ENCODE results near the gene ITGB2. TPM values are rescaled to one million over a fixed set of nuclear protein-coding genes. Genes with fewer than 3 reads are reported as not detected.
A peak's percentile ranks its signal among the peaks of the same experiment; 100 is the strongest.

The ITGB2 gene
- total RNA-seq, 1 donor from 2014 or later = 65.5 TPM

DNA sequence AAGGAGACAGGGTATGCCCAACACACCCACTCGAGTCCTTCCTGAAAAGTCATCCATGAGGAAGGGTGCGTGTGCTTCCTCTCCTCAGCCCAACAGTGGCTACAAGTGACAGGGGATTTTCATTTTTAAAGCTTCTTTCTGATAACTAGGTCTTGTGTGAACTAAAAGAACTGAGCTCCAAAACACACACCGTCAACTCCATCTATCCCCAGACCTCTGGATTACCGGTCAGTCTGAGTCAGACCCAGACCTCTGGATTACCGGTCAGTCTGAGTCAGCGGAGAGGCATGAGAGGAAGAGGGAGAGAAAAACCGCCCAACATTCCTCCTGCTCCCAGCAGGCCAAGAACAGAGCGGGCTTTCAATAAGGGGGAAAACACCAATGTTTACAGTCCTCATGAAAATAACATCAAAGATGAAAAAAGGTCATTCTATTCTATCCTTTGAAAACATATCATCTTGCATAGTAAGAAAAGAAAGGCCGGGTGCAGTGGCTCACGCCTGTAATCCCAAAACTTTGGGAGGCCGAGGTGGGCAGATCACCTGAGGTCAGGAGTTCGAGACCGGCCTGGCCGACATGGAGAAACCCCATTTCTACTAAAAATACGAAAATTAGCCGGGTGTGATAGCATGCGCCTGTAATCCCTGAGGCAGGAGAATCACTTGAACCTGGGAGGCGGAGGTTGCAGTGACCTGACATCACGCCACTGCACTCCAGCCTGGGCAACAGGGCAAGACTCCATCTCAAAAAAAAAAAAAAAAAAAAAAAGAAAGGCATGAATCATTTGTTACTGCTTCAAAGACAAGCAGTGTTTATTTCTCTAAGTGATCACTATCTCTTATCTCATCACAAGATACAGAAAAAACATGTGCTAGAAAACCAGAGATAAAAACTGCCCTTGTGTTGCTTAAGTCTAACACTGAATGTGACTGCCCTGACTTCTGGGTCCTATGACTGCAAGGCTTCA is 50.6 kb downstream of the ITGB2 start:
- intact Hi-C loops (cut with DNase I) = loop anchor here (2.0 to 10.0 kb wide), 8 partner anchors 51 to 1455 kb away; partner anchors contain the start of genes C21orf58, CFAP410, PCBP3 and PCNT
- Histone ChIP-seq H3K27ac (peak overlapping the region; percentile 95 to 98), H3K36me3 (peaks cover 1 to 3% of the 10 kb centered on the region in 2 donors), H3K27me3 (no peaks in the 10 kb centered on the region), H3K9me3 (no peaks in the 10 kb centered on the region), H3K4me3 (peak overlapping the region; percentile 88 to 99), H3K4me1 (peaks cover 32 to 62% of the 10 kb centered on the region in 2 donors)
- peak; percentile 49 to 94 for DNase-seq (ENCODE audit: low spot score in 2 of 2)
- TF ChIP-seq CTCF (IDR thresholded peaks at IDR 0.05) = no peak

DNA sequence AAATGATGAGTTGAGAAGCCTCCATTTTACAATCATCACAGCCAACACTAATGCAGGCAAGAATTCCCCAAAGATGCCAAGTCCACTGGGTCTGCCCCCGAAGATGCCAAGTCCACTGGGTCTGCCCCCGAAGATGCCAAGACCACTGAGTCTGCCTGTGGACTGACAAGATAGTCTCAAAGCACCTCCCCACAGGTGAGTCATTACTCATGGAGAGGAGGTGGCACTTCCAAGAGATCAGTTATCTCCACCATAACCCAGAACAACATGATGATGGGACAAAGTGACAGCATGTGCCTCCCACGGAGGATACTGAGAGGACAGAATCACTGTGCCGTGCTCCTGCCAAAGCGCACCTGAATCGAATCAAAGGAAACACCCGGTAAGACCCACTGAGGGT is 52.0 kb downstream of the ITGB2 start:
- H3K4me3 ChIP-seq = no peak overlapping the region
- peak overlapping the region; percentile 95 to 98 for H3K27ac ChIP-seq
- H3K9me3 ChIP-seq = no peaks in the 10 kb centered on the region
- no peak for DNase-seq (ENCODE audit: low spot score in 2 of 2)
- intact Hi-C loops (cut with DNase I) = loop anchor here (2.0 kb wide), 1 partner anchor 50 kb away; the partner anchor contains the start of gene SUMO3
- H3K4me1 ChIP-seq = peaks cover 34 to 66% of the 10 kb centered on the region in 2 donors
- no peaks in the 10 kb centered on the region for H3K27me3 ChIP-seq
- TF ChIP-seq CTCF (IDR thresholded peaks at IDR 0.05) = no peak
- H3K36me3 ChIP-seq = peaks cover 15 to 16% of the 10 kb centered on the region in 2 donors

DNA sequence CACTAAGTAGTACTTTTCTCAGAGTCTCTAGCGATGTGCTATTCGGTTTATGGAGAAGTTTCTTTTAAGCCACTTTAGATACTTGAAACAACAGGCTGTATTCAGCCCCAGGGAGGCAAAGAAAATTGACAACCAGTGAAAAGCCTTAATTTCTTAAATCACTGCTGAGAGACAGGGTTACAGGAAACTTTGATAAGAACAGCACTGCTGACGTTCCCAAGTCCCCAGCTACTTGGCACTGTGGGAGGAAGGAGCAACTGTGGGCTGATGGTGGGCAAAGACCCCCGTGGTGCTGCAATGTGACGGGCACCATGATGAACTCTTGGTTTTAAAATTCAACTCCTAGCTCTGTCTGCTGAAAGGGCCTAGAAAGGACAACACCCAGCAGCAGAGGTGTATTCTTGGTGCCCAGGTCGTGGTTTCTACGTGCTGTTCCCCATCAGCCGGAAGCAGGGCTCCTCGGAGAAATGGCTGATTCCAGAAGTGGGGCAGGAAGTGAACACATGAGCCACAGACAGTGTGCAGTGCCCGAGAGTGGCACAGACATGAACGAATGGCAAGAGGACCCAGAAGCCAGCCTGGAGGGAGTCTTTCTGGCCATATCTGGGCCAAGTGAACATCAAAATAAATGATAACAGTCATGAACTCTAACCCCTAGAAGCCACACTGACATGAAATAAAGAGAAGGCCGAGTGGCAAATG is 52.5 kb downstream of the ITGB2 start:
- Histone ChIP-seq H3K27me3 (no peaks in the 10 kb centered on the region), H3K4me3 (peak overlapping the region in 1 of 2 donors; percentile 20), H3K27ac (peak overlapping the region; percentile 95 to 98), H3K36me3 (peaks cover 20 to 22% of the 10 kb centered on the region in 2 donors), H3K4me1 (peaks cover 34 to 66% of the 10 kb centered on the region in 2 donors), H3K9me3 (no peaks in the 10 kb centered on the region)
- no peak for TF ChIP-seq CTCF (IDR thresholded peaks at IDR 0.05)
- DNase-seq (ENCODE audit: low spot score in 2 of 2) = no peak
- intact Hi-C loops (cut with DNase I) = loop anchor here (2.0 kb wide), 1 partner anchor 49 kb away; the partner anchor contains the start of gene SUMO3

GRCh38 chr21:44867464-44867863 is 53.2 kb downstream of the ITGB2 start:
- Histone ChIP-seq H3K4me1 (peaks cover 34 to 66% of the 10 kb centered on the region in 2 donors), H3K9me3 (no peaks in the 10 kb centered on the region), H3K27me3 (no peaks in the 10 kb centered on the region), H3K36me3 (peaks cover 25 to 27% of the 10 kb centered on the region in 2 donors), H3K27ac (peak overlapping the region; percentile 95 to 98), H3K4me3 (no peak overlapping the region)
- no peak for DNase-seq (ENCODE audit: low spot score in 2 of 2)
- intact Hi-C loops (cut with DNase I) = no loop called here
- no peak for TF ChIP-seq CTCF (IDR thresholded peaks at IDR 0.05)

- Histone ChIP-seq H3K36me3 (peaks cover 32% of the 10 kb centered on the region in 2 donors), H3K27me3 (no peaks in the 10 kb centered on the region), H3K9me3 (no peaks in the 10 kb centered on the region), H3K27ac (peak overlapping the region; percentile 95 to 98), H3K4me3 (no peak overlapping the region), H3K4me1 (peaks cover 34 to 65% of the 10 kb centered on the region in 2 donors)
- no peak for TF ChIP-seq CTCF (IDR thresholded peaks at IDR 0.05)
- intact Hi-C loops (cut with DNase I) = no loop called here
- no peak for DNase-seq (ENCODE audit: low spot score in 2 of 2)
Measured at GRCh38 chr21:44866780-44867179, 53.9 kb downstream of the ITGB2 start.
